HG02885 (cell line): Measurements from ENCODE around the gene GSTM4.
"Not testable (repeated sequence)": the region's sequence is repeated elsewhere in the genome, so short reads cannot be mapped to it uniquely, and the experiment has no call there.

Source experiments
- ATAC-seq: cut with Tn5 transposase; IDR thresholded peaks from one replicate; pipeline ENCODE4 v1.9.1; 2021; ENCODE audit warnings: mild to moderate bottlenecking; ENCODE audit not compliant: unreplicated experiment, poor library complexity

The GSTM4 gene

GRCh38 chr1:109691759-109692158 is 35.9 kb downstream of the GSTM4 start:
- no peak for ATAC-seq

DNA sequence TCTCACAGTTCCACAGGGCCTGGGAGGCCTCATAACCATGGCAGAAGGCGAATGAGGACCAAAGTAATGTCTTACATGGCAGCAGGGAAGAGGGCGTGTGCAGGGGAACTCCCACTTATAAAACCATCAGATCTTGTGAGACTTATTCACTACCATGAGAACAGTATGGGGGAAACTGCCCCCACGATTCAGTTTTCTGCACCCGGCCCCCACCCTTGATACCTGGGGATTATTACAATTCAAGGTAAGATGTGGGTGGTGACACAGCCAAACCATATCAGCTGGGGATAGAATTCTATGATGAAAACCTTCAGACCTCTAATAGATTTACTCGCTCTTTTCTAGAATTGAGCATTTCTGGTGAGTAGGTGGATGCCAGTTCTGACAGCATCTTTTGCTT is 38.5 kb downstream of the GSTM4 start:
- ATAC-seq: not testable (repeated sequence)

- ATAC-seq: not testable (repeated sequence)
These were observed 39.2 kb downstream of the GSTM4 start for GRCh38 chr1:109695138-109695537.

GRCh38 chr1:109697066-109697465 is 41.2 kb downstream of the GSTM4 start:
- no peak for ATAC-seq

GRCh38 chr1:109697861-109698260 is 42.0 kb downstream of the GSTM4 start:
- not testable (repeated sequence) for ATAC-seq

DNA sequence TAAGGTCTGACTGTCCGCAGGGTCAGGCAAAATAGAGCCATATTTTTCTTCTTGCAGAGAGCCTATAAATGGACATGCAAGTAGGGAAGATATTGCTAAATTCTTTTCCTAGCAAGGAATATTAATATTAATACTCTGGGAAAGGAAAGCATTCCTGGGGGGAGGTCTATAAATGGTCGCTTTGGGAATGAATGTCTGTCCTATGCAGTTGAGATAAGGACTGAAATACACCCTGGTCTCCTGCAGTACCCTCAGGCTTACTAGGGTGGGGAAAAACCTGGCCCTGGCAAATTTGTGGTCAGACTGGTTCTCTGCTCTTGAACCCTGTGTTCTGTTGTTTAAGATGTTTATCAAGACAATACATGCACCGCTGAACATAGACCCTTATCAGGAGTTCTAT is 47.0 kb downstream of the GSTM4 start:
- ATAC-seq: not testable (repeated sequence)

DNA sequence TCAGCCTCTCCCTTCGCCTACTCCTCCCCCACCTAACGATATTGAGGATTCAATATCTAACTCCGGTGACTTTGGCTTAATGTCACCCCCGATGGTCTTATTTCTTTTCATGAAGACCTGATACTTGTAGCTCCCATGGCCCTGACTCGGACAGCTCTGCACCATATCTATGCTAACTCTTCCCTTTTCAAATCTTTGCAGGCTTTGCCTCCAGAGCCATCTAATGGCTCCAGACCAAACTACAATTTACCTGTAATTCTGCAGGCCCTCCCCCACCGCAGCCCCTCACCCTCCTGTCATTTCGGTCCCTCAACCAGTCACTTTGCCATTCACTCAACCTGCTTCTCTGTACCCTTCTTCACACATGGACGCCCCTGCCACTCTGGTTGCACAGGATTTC is 48.3 kb downstream of the GSTM4 start:
- no peak for ATAC-seq

DNA sequence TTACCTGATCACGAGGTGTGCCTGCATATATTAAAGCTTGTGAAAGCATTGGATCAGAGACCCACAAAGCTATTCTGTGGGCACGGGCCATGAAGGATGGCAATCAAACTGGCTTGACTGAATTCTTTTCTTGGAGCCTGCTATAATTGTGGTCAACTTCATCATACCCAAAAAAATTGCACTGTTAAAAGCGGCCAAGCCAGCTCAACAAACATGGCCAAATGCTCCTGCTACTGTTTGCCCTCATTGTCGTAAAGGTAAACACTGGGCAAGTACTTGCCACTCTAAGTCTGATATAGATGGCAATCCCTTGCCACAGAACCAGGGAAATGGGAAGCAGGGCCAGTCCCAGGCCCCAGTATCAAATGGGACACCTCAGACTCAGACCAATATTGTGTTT is 49.5 kb downstream of the GSTM4 start:
- ATAC-seq: no peak

DNA sequence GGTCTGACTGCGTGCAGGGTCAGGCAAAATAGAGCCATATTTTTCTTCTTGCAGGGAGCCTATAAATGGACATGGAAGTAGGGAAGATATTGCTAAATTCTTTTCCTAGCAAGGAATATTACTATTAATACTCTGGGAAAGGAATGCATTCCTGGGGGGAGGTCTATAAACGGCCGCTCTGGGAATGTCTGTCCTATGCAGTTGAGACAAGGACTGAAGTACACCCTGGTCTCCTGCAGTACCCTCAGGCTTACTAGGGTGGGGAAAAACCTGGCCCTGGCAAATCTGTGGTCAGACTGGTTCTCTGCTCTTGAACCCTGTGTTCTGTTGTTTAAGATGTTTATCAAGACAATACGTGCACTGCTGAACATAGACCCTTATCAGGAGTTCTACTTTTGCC is 53.0 kb downstream of the GSTM4 start:
- not testable (repeated sequence) for ATAC-seq

DNA sequence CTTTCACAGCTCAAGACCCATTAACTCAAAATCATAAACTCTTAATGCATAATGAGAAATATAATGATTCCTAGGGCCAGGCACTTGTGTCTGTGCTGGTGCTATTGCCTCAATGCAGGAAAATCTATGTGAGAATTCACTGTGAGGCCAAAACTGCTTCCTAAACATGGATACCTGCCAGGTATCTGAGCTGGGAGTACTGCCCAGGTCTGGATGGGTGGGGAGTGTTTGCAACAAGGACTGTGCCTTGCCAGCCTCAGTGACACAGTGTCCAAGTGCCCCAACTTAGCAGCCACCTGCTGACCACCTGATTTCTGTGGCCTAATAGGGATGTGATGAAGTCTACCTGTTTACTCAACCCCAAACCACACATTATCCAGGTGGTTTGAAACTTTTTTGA is 53.9 kb downstream of the GSTM4 start:
- not testable (repeated sequence) for ATAC-seq
